GM13976 (cell line): ENCODE data around the gene MSN.

Experiments used
- DNase-seq: peaks from one replicate; pipeline ENCODE4 v3.0.0; 2012; ENCODE audit warnings: low spot score
- in situ Hi-C: fragments of 300-500 bp; cut with MboI; formaldehyde crosslinking; loops from one replicate; pipeline ENCODE4 v1.12.0; 2022; ENCODE audit warnings: low sequenced_read_pairs, mixed read lengths, inconsistent platforms; ENCODE audit not compliant: unreplicated experiment
- TF ChIP-seq, protein P1 (sequence below): IDR thresholded peaks from 2 replicates; pipeline ENCODE4 v1.5.1; 2012; ENCODE audit warnings: borderline replicate concordance, mild to moderate bottlenecking; ENCODE audit not compliant: insufficient read depth; ENCODE audit errors: extremely low read depth, missing control alignments, control extremely low read depth

Gene MSN

DNA sequence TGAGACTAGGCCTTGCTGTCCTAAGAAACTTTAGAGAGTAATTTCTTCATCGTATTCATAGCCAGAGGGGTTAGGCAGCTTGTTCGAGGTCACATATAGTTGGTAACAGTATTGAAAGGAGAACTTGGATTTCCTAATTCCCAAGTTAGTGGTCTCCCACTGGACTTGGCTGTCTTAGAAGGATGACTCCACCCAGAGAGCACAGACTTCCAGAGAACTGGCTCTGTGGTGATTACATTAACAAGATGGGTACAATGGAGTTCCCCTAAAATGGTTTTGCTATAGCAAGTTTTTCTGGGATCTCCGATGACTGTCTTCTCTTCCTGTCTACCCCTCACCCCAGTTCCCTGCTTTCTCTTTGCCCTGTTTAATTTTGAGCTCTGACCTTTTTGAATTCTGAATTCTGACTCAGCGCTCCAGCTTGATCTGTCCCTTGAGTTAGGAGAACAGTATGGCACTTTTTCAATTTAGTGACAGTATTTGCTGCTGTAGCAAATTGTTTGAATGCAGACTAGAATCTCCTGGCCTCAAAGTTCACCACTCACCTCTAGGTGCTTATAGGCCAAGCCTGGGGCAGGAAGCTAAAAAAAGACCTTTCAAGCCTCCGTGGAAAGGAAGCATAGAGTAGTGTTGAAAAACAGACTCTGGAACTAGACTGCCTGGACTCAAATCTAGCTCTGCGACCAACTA lies 6.9 kb downstream of the MSN start:
- no peak for DNase-seq
- TF ChIP-seq, protein P1, sequence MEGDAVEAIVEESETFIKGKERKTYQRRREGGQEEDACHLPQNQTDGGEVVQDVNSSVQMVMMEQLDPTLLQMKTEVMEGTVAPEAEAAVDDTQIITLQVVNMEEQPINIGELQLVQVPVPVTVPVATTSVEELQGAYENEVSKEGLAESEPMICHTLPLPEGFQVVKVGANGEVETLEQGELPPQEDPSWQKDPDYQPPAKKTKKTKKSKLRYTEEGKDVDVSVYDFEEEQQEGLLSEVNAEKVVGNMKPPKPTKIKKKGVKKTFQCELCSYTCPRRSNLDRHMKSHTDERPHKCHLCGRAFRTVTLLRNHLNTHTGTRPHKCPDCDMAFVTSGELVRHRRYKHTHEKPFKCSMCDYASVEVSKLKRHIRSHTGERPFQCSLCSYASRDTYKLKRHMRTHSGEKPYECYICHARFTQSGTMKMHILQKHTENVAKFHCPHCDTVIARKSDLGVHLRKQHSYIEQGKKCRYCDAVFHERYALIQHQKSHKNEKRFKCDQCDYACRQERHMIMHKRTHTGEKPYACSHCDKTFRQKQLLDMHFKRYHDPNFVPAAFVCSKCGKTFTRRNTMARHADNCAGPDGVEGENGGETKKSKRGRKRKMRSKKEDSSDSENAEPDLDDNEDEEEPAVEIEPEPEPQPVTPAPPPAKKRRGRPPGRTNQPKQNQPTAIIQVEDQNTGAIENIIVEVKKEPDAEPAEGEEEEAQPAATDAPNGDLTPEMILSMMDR: no peak
- in situ Hi-C loops: no loop called here

DNA sequence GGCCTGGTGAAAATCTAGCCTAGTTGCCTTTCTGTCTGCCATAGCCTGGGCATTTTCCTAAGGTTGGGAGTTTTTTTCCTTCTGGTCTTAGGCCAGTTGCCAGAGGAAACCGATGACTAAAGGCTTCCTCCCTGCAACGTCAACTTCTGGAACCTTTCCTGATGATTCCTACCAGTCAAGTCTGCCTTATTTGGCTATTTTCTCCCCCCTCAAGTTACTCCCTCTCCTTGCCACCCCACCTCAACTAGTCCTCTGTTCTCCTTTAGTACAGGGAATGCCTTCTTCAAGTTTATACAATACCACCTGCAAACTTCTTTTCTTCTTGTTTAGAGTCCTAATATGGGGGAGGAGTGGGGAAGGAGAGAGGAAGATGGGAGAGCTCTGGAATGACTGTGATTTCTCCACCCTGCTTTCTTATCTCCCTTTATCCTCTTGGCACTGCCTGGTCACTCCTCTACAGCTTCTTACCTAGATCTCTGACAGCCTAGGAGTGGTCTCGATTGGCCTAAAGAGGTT lies 10.6 kb downstream of the MSN start:
- no peak for DNase-seq
- in situ Hi-C loops: no loop called here
- TF ChIP-seq, protein P1: no peak

DNA sequence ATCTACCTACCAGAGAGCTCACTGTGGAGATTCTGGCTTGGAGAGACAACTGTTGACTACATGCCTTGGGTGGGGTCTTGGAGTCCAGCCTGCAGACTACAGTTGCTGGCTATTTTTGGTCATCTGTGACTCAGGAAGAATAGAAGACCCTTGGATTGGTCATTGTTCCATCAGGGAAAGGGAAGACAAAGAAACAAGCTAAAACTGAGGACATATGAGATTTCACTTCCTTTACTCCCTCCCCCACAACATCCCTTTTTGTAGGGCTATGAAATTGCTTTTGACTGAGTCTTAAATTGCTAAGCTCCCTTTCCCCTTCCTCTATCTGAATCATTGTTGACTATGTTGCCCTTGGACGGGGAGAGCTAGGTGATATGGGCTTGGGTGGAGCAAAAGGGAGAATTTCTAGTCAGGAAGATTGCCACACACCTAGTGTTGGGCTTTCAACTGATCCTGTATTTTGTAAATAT lies 11.7 kb downstream of the MSN start:
- DNase-seq: no peak
- TF ChIP-seq, protein P1: no peak
- in situ Hi-C loops: no loop called here

DNA sequence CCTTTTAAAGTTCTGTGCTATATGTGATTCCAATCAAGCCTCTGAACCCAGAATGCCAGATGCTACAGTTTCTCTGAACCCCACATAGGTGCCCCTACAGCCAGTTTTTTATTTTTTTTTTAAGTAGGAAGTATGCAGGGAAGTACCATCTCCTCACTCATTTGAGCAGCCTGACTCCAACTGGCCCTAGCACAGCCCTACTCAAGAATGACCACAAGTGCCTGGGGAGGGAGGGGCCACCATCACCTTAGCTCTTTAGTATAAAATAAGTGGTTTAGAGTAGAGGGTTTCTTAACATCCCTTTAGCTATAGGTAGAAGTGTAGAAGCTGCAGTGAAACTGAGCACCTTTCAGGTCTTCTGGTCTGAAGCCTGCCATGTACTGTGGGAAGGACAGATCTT lies 14.4 kb downstream of the MSN start:
- in situ Hi-C loops: no loop called here
- TF ChIP-seq, protein P1: no peak
- no peak for DNase-seq

DNA sequence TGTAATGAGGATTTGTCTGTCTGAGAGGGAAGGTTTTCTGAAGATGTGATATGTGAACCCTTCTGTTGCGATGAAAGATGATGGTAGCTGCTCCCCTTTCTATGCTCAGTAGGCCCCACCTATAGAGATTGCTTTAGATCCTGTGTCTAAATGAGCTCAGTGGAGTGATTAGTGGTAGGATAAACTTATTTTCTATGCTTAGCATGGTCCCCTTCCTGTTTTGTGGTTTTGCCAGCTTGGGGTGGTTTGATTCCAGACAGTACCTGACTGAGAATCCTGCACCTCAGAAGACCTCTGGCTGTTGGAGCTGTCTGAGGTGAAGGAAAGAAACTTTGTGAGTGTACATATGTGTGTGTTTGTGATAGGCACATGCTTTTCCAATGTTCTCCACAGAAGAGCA lies 17.7 kb downstream of the MSN start:
- in situ Hi-C loops: no loop called here
- DNase-seq: no peak
- TF ChIP-seq, protein P1: no peak

- TF ChIP-seq, protein P1: no peak
- in situ Hi-C loops: no loop called here
- DNase-seq: no peak
These were observed 18.8 kb downstream of the MSN start for GRCh38 chrX:65686236-65686635.
